ENCODE data around the gene PIAS2.

GRCh38 chr18:46767217-46767616, 150.1 kb downstream of the PIAS2 start:
- TF ChIP-seq PHF21A (CRISPR knock-in tag; IDR thresholded peaks at IDR 0.05) (no peak), ZNF292 (CRISPR knock-in tag; IDR thresholded peaks at IDR 0.05; ENCODE audit: borderline replicate concordance, low read depth) (no peak), NFIC (IDR thresholded peaks at IDR 0.05; ENCODE audit: low read length) (no peak), PRMT3 (CRISPR knock-in tag; IDR thresholded peaks at IDR 0.05; ENCODE audit: borderline replicate concordance, low read depth) (no peak), POLR2AphosphoS5 (IDR thresholded peaks at IDR 0.05; ENCODE audit: low read depth, low read length) (no peak)
